Astrocyte of the spinal cord (primary cell): ENCODE measurements around the gene GALNT2.

ENCODE experiments used
- DNase-seq: peaks from one replicate; pipeline ENCODE4 v3.0.0; 2011; ENCODE audit warnings: low read depth, low spot score
- H3K4me3 ChIP-seq: 2 replicates; pipeline ENCODE4 v1.5.1; 2011; ENCODE audit warnings: low read depth, mild to moderate bottlenecking, low read length, moderate library complexity
- in situ Hi-C: cut with HindIII; loops from 2 replicates; pipeline ENCODE4 v1.10.0; 2017; ENCODE audit warnings: low sequenced_read_pairs
- TF ChIP-seq, protein P1 (sequence below): IDR thresholded peaks from 2 replicates; pipeline ENCODE4 v1.5.1; 2012; ENCODE audit warnings: low read depth, mild to moderate bottlenecking, low read length, inconsistent platforms

GALNT2 gene

DNA sequence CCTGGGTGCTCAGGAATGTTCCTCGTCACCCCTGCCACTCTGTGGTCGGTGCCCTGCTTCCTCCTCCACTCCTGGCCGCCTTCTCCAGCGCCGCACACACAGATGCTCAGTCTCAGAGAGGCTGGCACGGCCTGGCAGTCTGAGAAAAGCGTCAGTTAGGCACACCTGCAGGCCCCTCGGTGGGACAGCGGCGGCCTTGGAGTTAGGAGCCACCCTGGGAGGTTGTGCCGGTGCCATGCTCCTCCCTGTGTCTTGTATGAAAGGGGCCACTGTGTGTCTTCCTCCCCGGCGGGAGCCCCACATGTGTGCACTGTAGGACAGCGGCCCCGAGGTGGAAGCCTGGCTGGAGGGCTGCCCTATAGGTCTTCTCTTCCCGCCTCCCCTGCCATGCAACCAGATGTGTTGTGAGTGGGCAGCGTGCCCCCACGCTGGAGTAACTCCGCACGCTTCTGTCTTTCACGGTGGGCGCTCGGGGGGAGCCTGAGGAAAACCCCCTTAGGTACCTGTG is 213.9 kb downstream of the GALNT2 start:
- in situ Hi-C loops = no loop called here
- TF ChIP-seq, protein P1, sequence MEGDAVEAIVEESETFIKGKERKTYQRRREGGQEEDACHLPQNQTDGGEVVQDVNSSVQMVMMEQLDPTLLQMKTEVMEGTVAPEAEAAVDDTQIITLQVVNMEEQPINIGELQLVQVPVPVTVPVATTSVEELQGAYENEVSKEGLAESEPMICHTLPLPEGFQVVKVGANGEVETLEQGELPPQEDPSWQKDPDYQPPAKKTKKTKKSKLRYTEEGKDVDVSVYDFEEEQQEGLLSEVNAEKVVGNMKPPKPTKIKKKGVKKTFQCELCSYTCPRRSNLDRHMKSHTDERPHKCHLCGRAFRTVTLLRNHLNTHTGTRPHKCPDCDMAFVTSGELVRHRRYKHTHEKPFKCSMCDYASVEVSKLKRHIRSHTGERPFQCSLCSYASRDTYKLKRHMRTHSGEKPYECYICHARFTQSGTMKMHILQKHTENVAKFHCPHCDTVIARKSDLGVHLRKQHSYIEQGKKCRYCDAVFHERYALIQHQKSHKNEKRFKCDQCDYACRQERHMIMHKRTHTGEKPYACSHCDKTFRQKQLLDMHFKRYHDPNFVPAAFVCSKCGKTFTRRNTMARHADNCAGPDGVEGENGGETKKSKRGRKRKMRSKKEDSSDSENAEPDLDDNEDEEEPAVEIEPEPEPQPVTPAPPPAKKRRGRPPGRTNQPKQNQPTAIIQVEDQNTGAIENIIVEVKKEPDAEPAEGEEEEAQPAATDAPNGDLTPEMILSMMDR = no peak
- H3K4me3 ChIP-seq = no peak overlapping the region
- no peak for DNase-seq

GRCh38 chr1:230281556-230281955 is 214.5 kb downstream of the GALNT2 start:
- TF ChIP-seq, protein P1 = no peak
- H3K4me3 ChIP-seq = no peak overlapping the region
- no peak for DNase-seq
- in situ Hi-C loops = no loop called here

DNA sequence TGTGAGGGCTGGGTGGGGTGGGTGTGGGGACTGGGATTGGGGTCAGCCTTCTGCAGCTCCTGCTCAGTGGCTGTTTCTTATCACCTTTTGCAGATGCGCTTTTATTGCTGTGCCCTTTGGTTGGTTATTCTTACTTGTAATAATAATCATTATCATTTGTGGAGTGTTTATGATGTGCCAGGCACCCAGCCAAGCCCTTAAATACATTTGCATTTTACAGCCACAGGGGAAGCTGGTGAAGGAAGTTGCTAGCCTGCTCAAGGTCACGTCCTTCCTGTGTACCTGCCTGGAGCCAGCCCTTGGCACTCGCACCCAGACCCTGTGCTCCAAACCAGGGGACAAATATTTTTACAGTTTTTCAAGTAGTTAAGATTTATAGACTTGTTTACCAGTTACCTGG is 215.1 kb downstream of the GALNT2 start:
- TF ChIP-seq, protein P1 = no peak
- no peak for DNase-seq
- no peak overlapping the region for H3K4me3 ChIP-seq
- in situ Hi-C loops = no loop called here

GRCh38 chr1:230283678-230284077 is 216.6 kb downstream of the GALNT2 start:
- H3K4me3 ChIP-seq = no peak overlapping the region
- DNase-seq = no peak
- in situ Hi-C loops = no loop called here
- TF ChIP-seq, protein P1 = no peak

GRCh38 chr1:230284891-230285290 is 217.9 kb downstream of the GALNT2 start:
- H3K4me3 ChIP-seq = no peak overlapping the region
- TF ChIP-seq, protein P1 = no peak
- in situ Hi-C loops = no loop called here
- DNase-seq = no peak

- DNase-seq = no peak
- in situ Hi-C loops = no loop called here
- TF ChIP-seq, protein P1 = no peak
- H3K4me3 ChIP-seq = no peak overlapping the region
These were observed 218.3 kb downstream of the GALNT2 start for GRCh38 chr1:230285351-230285750.
